ENCODE results near the gene CDIPT. TPM values are rescaled to one million over a fixed set of nuclear protein-coding genes. Genes with fewer than 3 reads are reported as not detected.
A peak's percentile ranks its signal among the peaks of the same experiment; 100 is the strongest.

CDIPT gene
- total RNA-seq, 1 experiment from 2014 or later, result 57.1 TPM

DNA sequence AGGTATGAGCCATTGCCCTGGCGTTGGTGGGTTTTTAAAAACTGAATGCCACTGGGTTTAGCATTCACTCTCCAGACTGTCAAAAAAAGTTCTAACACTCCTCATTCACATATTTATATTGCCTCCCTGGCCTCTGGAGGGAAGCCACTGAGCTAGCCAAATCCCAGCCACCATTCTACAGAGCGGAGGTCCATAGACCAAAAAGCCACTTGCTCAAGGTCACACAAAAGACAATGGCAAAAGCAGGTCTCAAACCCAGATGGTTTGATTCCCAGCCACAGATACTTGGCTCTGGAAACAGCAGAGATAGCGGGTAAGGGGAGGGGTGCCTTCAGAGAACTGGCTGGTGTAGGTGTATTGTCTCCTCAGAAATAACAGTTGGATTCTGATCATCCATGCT lies 18.0 kb upstream of the CDIPT start:
- H3K4me3 Mint-ChIP-seq (ENCODE audit: unreplicated experiment), result no peak overlapping the region
- ChIA-PET POLR2A (no interaction called here), CTCF (no interaction called here)
- H3K4me1 Mint-ChIP-seq (ENCODE audit: low read depth, unreplicated experiment), result no peaks in the 10 kb centered on the region
- H3K27me3 ChIP-seq (replicated peaks; ENCODE audit: control insufficient read depth, insufficient read depth, low read length), result no peaks in the 10 kb centered on the region
- H3K36me3 Mint-ChIP-seq (ENCODE audit: insufficient read depth, unreplicated experiment), result peaks cover 5% of the 10 kb centered on the region
- intact Hi-C loops (cut with micrococcal nuclease; ENCODE audit: unreplicated experiment), result no loop called here
- DNase-seq, result no peak
- no peak overlapping the region for H3K4me3 ChIP-seq (ENCODE audit: low read depth, low read length)
- no peak overlapping the region for H3K27ac Mint-ChIP-seq (ENCODE audit: unreplicated experiment)
- no peaks in the 10 kb centered on the region for H3K36me3 ChIP-seq (ENCODE audit: control insufficient read depth, insufficient read depth, low read length)
- no peaks in the 10 kb centered on the region for H3K9me3 ChIP-seq
- TF ChIP-seq, protein P1, sequence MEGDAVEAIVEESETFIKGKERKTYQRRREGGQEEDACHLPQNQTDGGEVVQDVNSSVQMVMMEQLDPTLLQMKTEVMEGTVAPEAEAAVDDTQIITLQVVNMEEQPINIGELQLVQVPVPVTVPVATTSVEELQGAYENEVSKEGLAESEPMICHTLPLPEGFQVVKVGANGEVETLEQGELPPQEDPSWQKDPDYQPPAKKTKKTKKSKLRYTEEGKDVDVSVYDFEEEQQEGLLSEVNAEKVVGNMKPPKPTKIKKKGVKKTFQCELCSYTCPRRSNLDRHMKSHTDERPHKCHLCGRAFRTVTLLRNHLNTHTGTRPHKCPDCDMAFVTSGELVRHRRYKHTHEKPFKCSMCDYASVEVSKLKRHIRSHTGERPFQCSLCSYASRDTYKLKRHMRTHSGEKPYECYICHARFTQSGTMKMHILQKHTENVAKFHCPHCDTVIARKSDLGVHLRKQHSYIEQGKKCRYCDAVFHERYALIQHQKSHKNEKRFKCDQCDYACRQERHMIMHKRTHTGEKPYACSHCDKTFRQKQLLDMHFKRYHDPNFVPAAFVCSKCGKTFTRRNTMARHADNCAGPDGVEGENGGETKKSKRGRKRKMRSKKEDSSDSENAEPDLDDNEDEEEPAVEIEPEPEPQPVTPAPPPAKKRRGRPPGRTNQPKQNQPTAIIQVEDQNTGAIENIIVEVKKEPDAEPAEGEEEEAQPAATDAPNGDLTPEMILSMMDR (IDR thresholded peaks at IDR 0.05; ENCODE audit: insufficient read depth in 1 of 2, low read depth in 1 of 2, low read length in 1 of 2, severe bottlenecking in 1 of 2, unreplicated experiment in 1 of 2), result no peak
- BruUV-seq (replicated peaks), result no TSS peak
- H3K9me3 Mint-ChIP-seq (ENCODE audit: unreplicated experiment), result no peaks in the 10 kb centered on the region
- no peaks in the 10 kb centered on the region for H3K4me1 ChIP-seq
- no peaks in the 10 kb centered on the region for H3K27me3 Mint-ChIP-seq (ENCODE audit: insufficient read depth, unreplicated experiment)

DNA sequence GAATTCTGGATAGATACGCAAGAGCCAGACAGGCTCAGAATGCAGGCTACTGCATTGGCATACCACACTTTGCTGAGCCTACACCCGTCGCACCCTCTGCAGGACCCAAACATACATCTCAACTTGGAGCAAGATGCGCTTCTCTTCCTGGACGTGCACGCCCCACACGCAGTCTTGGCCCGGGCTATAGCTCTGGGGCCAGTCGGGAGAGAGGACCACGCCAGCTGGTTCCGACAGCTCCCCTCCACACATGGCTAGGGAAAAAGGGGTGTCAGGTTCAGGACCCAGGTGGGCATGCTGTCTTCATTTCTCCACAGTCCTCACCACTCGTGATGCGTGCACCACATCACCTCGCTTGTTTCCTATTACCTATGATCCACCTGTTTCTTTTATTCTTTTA lies 15.1 kb upstream of the CDIPT start:
- Histone ChIP-seq H3K9me3 (no peaks in the 10 kb centered on the region), H3K4me3 (ENCODE audit: low read depth, low read length) (no peak overlapping the region), H3K36me3 (ENCODE audit: control insufficient read depth, insufficient read depth, low read length) (no peaks in the 10 kb centered on the region), H3K4me1 (no peaks in the 10 kb centered on the region), H3K27me3 (replicated peaks; ENCODE audit: control insufficient read depth, insufficient read depth, low read length) (no peaks in the 10 kb centered on the region)
- BruUV-seq (replicated peaks), result no TSS peak
- CTCF ChIA-PET, result no interaction called here
- no peak overlapping the region for H3K4me3 Mint-ChIP-seq (ENCODE audit: unreplicated experiment)
- H3K4me1 Mint-ChIP-seq (ENCODE audit: low read depth, unreplicated experiment), result no peaks in the 10 kb centered on the region
- TF ChIP-seq, protein P1 (IDR thresholded peaks at IDR 0.05; ENCODE audit: insufficient read depth in 1 of 2, low read depth in 1 of 2, low read length in 1 of 2, severe bottlenecking in 1 of 2, unreplicated experiment in 1 of 2), result no peak
- intact Hi-C loops (cut with micrococcal nuclease; ENCODE audit: unreplicated experiment), result no loop called here
- no peak overlapping the region for H3K27ac Mint-ChIP-seq (ENCODE audit: unreplicated experiment)
- no peaks in the 10 kb centered on the region for H3K9me3 Mint-ChIP-seq (ENCODE audit: unreplicated experiment)
- no peaks in the 10 kb centered on the region for H3K27me3 Mint-ChIP-seq (ENCODE audit: insufficient read depth, unreplicated experiment)
- POLR2A ChIA-PET, result no interaction called here
- DNase-seq, result no peak
- peaks cover 5% of the 10 kb centered on the region for H3K36me3 Mint-ChIP-seq (ENCODE audit: insufficient read depth, unreplicated experiment)

DNA sequence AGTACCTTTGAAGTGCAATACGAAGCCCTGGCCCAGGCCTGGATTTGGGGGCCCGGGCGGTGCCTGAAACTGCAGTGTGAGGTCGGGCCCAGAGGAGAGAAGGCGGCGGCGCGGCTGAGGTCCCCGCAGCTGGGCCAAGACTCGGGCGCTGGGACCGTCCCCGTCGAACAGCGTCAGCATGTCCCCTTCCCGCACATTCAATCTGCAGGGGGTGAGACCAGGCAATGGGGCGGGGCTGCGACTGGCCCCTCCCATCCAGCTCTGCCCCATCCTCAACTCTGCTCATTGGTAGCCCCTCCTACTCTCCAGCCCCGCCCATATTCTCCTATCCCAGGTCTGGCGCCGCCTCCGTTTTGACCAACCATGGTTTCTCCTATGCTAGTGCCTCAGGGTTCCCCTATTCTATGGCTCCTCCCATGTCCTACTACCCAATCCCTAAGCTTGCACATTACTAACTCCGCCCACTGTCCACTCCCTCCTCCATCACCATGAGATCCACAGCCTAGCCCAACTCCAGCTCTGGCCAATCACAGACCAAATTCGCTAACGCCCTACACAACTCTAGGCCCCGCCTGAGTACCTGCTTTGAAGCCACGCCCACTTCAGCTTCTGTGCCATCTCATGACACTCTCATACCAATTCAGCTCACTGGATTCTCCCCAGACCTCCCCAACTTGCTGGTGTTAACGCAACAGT lies 14.4 kb upstream of the CDIPT start:
- Mint-ChIP-seq H3K9me3 (ENCODE audit: unreplicated experiment) (no peaks in the 10 kb centered on the region), H3K4me3 (ENCODE audit: unreplicated experiment) (no peak overlapping the region), H3K27ac (ENCODE audit: unreplicated experiment) (no peak overlapping the region), H3K36me3 (ENCODE audit: insufficient read depth, unreplicated experiment) (peaks cover 5% of the 10 kb centered on the region), H3K4me1 (ENCODE audit: low read depth, unreplicated experiment) (no peaks in the 10 kb centered on the region), H3K27me3 (ENCODE audit: insufficient read depth, unreplicated experiment) (no peaks in the 10 kb centered on the region)
- intact Hi-C loops (cut with micrococcal nuclease; ENCODE audit: unreplicated experiment), result no loop called here
- TF ChIP-seq, protein P1 (IDR thresholded peaks at IDR 0.05; ENCODE audit: insufficient read depth in 1 of 2, low read depth in 1 of 2, low read length in 1 of 2, severe bottlenecking in 1 of 2, unreplicated experiment in 1 of 2), result no peak
- H3K4me1 ChIP-seq, result no peaks in the 10 kb centered on the region
- no peaks in the 10 kb centered on the region for H3K36me3 ChIP-seq (ENCODE audit: control insufficient read depth, insufficient read depth, low read length)
- no peaks in the 10 kb centered on the region for H3K27me3 ChIP-seq (replicated peaks; ENCODE audit: control insufficient read depth, insufficient read depth, low read length)
- CTCF ChIA-PET, result no interaction called here
- POLR2A ChIA-PET, result no interaction called here
- no peaks in the 10 kb centered on the region for H3K9me3 ChIP-seq
- H3K4me3 ChIP-seq (ENCODE audit: low read depth, low read length), result no peak overlapping the region
- DNase-seq, result peak; percentile 26 to 62
- BruUV-seq (replicated peaks), result no TSS peak
